Parathyroid adenoma (tissue), 2 donors: ENCODE data around the gene DOCK10.

Experiments
- H2AFZ ChIP-seq: fragments of 300-600 bp; sonication (generic); one replicate; pipeline ENCODE4 v1.7.0; 2017; ENCODE audit warnings: antibody characterized with exemption, mild to moderate bottlenecking
- H3K27ac ChIP-seq: fragments of 300-600 bp; sonication (generic); one replicate; pipeline ENCODE4 v1.7.0; 2017
- H3K27me3 ChIP-seq: fragments of 300-600 bp; sonication (generic); one replicate; pipeline ENCODE4 v1.7.0; 2017; ENCODE audit warnings: low read length; ENCODE audit not compliant: control insufficient read depth, insufficient read depth
- H3K36me3 ChIP-seq: fragments of 300-600 bp; sonication (generic); one replicate; pipeline ENCODE4 v1.7.0; 2017; ENCODE audit warnings: low read length; ENCODE audit not compliant: control insufficient read depth, insufficient read depth
- H3K4me1 ChIP-seq: fragments of 300-600 bp; sonication (generic); one replicate; pipeline ENCODE4 v1.7.0; 2017; ENCODE audit warnings: control low read depth
- H3K4me2 ChIP-seq: fragments of 300-600 bp; sonication (generic); one replicate; pipeline ENCODE4 v1.7.0; 2017; ENCODE audit warnings: low read length
- H3K4me3 ChIP-seq: fragments of 300-600 bp; sonication (generic); one replicate; pipeline ENCODE4 v1.7.0; 2017; ENCODE audit warnings: low read depth, low read length
- H3K79me2 ChIP-seq: fragments of 300-600 bp; sonication (generic); one replicate; pipeline ENCODE4 v1.7.0; 2017; ENCODE audit warnings: control low read depth
- H3K9ac ChIP-seq: fragments of 300-600 bp; sonication (generic); one replicate; pipeline ENCODE4 v1.7.0; 2017; ENCODE audit warnings: mild to moderate bottlenecking
- H3K9me3 ChIP-seq: fragments of 300-600 bp; sonication (generic); one replicate; pipeline ENCODE4 v1.7.0; 2017; ENCODE audit warnings: low read length; ENCODE audit not compliant: control insufficient read depth
- CTCF ChIP-seq: fragments of 300-600 bp; sonication (generic); IDR thresholded peaks from one replicate; pipeline ENCODE4 v1.7.0; 2017; ENCODE audit warnings: antibody characterized with exemption, mild to moderate bottlenecking
- donor health status: primary hyperparathyroidism.

The DOCK10 gene

GRCh38 chr2:225086439-225086838, 44.2 kb upstream of the DOCK10 start:
- no peak overlapping the region for H3K4me2 ChIP-seq
- no peak overlapping the region for H2AFZ ChIP-seq
- H3K36me3 ChIP-seq, result no peaks in the 10 kb centered on the region
- H3K9ac ChIP-seq, result no peak overlapping the region
- H3K4me1 ChIP-seq, result no peaks in the 10 kb centered on the region
- TF ChIP-seq CTCF, result no peak
- no peaks in the 10 kb centered on the region for H3K27me3 ChIP-seq
- no peak overlapping the region for H3K27ac ChIP-seq
- no peaks in the 10 kb centered on the region for H3K9me3 ChIP-seq
- no peak overlapping the region for H3K4me3 ChIP-seq
- H3K79me2 ChIP-seq, result no peaks in the 10 kb centered on the region

GRCh38 chr2:225083276-225083675, 41.0 kb upstream of the DOCK10 start:
- H3K27ac ChIP-seq, result no peak overlapping the region
- no peaks in the 10 kb centered on the region for H3K36me3 ChIP-seq
- TF ChIP-seq CTCF, result no peak
- no peak overlapping the region for H3K9ac ChIP-seq
- no peaks in the 10 kb centered on the region for H3K4me1 ChIP-seq
- H2AFZ ChIP-seq, result no peak overlapping the region
- H3K27me3 ChIP-seq, result no peaks in the 10 kb centered on the region
- no peak overlapping the region for H3K4me2 ChIP-seq
- no peaks in the 10 kb centered on the region for H3K9me3 ChIP-seq
- H3K79me2 ChIP-seq, result no peaks in the 10 kb centered on the region
- no peak overlapping the region for H3K4me3 ChIP-seq

DNA sequence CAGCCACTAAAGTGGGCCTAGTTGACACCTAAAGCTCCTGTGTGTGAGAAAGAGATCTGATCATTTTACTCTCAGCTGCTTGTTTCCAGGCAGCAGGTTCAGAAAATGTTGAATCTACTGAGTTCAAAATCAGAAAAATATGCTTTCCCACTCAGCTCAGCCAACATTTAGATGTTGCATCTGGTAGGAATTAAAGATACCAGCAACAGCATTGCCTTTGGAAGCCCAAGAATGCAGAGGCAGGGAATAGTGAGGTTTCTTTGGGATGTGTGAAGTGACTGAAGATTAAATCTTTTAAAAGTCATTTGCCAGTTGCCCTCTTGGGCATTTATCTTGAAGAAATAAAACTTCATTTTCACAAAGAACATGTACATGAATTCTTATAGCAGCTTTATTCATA, 33.9 kb upstream of the DOCK10 start:
- Histone ChIP-seq H3K9ac (no peak overlapping the region), H3K27ac (no peak overlapping the region), H2AFZ (no peak overlapping the region), H3K9me3 (no peaks in the 10 kb centered on the region), H3K4me1 (no peaks in the 10 kb centered on the region), H3K4me2 (no peak overlapping the region), H3K79me2 (no peaks in the 10 kb centered on the region), H3K36me3 (no peaks in the 10 kb centered on the region), H3K27me3 (no peaks in the 10 kb centered on the region), H3K4me3 (no peak overlapping the region)
- TF ChIP-seq CTCF, result no peak

GRCh38 chr2:225074919-225075681, 32.8 kb upstream of the DOCK10 start:
- TF ChIP-seq CTCF, result no peak
- Histone ChIP-seq H3K9me3 (no peaks in the 10 kb centered on the region), H3K4me3 (no peak overlapping the region), H3K27me3 (no peaks in the 10 kb centered on the region), H3K36me3 (no peaks in the 10 kb centered on the region), H3K4me2 (no peak overlapping the region), H3K79me2 (no peaks in the 10 kb centered on the region), H3K4me1 (no peaks in the 10 kb centered on the region), H3K9ac (no peak overlapping the region), H2AFZ (no peak overlapping the region), H3K27ac (no peak overlapping the region)

DNA sequence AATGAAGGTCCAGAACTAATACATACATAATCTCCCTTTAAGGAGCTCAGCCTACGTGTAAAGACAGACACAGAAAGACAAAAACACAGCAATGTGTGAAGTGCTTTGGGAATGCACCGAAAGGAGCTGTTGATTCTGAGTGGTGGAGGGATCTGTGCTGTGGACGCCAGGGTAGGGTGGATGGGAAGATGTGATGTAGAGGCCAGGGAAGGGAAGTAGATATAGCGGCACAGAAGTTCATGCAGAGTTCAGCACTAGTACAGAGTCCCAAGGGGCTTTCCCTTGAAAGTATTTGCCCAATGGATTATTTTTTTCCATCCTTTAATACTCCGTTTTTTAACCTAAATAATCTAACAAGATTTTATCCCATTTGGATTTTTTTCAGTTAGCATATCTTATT, 32.1 kb upstream of the DOCK10 start:
- Histone ChIP-seq H3K4me3 (no peak overlapping the region), H2AFZ (no peak overlapping the region), H3K9ac (no peak overlapping the region), H3K36me3 (no peaks in the 10 kb centered on the region), H3K4me1 (no peaks in the 10 kb centered on the region), H3K27ac (no peak overlapping the region), H3K79me2 (no peaks in the 10 kb centered on the region), H3K4me2 (no peak overlapping the region), H3K9me3 (no peaks in the 10 kb centered on the region), H3K27me3 (no peaks in the 10 kb centered on the region)
- TF ChIP-seq CTCF, result no peak
